ENCODE data around the gene ABCC1.
"Not testable (repeated sequence)": the region's sequence is repeated elsewhere in the genome, so short reads cannot be mapped to it uniquely, and the experiment has no call there.

ABCC1 gene

GRCh38 chr16:16141141-16141540 is 191.7 kb downstream of the ABCC1 start:
- DNase-seq (ENCODE audit: low read depth), result no peak

GRCh38 chr16:16141784-16142396 is 192.5 kb downstream of the ABCC1 start:
- no peak for DNase-seq (ENCODE audit: low read depth)

DNA sequence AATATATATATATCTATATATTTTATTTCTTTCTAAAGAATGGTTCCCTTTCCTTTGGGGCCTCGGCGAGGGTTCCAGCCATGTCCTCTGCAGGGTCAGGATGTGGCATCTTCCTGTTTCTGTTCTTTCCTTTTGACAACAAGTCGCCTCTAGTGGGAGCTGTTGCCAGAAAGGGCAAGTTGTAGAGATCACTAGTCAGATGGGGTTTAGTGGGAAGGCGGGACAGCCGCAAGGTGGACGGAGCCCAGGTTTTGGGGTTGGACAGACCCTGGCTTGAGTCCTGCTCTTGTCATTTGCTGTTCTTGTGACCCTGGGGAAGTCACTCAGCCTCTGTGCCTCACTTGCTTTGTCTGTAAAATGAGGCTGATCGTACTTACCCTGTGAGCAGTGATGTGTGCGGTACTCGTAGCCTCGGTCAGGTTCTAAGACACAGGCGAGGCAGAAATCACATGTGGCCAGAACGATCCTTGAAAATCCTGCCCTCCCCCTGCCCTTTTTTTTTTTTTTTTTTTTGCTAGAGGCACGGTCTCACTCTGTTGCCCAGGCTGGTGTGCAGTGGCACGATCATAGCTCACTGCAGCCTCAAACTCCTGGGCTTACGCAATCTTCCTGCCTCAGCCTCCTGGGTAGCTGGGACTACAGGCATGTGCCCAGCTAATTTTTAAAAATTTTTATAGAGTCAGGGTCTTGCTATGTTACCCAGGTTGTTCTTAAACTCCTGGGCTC is 193.8 kb downstream of the ABCC1 start:
- no peak for DNase-seq (ENCODE audit: low read depth)

DNA sequence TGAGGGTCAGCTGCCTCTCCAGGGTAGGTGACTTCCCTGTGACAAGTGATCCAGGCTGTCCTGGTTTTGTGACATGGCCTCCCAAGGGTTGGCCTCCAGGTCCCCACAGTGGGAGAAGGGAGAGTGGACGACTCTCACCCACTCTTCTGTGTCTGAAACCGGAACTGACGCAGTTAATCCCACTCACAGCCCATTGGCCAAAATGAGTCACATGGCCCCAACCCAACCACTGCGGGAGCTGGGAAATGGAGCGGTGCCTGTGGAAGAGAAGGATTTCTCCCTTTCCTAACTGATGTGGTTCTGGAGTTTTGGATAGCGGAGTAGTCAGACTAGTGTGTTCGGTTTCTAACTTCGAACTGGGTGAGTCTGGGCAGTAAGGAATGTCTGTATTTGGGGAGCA is 194.5 kb downstream of the ABCC1 start:
- no peak for DNase-seq (ENCODE audit: low read depth)

DNA sequence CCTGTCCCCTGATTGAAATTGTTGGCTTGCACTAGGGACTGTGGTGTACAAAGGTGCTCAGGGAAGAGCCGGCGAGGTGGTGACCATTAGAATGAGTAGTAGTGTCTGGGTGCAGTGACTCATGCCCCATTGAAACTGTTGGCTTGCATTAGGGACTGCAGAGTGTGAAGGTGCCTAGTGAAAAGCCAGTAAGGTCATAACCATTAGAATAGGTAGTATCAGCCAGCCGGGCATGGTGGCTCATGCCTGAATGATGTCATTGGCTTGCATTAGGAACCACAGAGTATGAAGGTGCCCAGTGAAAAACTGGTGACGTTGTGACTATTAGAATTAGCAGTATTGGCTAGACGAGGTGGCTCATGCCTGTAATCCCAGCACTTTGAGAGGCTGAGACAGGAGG is 195.0 kb downstream of the ABCC1 start:
- DNase-seq (ENCODE audit: low read depth), result no peak

GRCh38 chr16:16145286-16145685 is 195.9 kb downstream of the ABCC1 start:
- no peak for DNase-seq (ENCODE audit: low read depth)

DNA sequence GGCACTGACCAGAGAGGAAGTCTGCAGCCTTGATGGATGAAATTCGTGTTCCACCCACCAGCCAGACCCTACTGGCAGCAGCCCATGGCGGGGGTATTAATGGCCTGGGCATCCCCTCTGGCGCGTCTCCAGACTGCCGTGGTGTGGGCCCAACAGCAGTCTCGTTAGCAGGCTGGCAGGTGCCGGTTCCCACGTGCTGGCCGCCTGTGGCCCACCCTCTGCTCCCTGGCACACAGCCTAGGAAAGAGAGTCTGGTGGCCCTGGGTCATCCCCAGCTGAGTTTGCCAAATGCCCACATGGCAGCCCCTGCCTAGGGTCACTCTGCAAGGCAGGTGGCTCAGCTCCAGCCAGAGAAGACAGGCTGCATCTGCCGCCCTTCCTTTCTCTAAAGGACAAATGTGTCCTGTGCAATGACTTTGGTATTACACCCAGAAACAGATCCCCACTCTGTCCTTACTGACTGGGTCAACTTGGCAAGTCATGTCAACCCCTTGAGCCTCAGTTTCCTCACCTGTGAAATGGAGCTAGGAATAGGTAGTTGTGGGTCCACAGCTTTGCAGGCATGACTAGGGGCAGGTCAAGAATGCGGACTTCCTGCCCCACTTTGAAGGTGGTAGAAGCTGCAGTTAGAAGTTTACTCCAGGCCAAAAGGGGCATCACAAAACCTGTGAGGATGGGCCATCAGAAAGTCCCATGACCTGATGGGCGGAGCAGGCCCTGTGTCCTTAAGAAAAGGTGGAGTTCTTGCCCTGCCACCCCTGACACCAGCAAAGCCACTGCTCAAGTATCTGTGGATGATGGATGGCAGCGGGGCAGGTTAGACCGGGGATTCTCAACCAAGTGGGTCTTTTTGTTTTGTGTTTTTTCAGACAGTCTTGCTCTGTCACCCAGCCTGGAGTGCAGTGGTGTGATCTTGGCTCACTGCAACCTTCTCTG is 197.2 kb downstream of the ABCC1 start:
- DNase-seq (ENCODE audit: low read depth), result no peak

DNA sequence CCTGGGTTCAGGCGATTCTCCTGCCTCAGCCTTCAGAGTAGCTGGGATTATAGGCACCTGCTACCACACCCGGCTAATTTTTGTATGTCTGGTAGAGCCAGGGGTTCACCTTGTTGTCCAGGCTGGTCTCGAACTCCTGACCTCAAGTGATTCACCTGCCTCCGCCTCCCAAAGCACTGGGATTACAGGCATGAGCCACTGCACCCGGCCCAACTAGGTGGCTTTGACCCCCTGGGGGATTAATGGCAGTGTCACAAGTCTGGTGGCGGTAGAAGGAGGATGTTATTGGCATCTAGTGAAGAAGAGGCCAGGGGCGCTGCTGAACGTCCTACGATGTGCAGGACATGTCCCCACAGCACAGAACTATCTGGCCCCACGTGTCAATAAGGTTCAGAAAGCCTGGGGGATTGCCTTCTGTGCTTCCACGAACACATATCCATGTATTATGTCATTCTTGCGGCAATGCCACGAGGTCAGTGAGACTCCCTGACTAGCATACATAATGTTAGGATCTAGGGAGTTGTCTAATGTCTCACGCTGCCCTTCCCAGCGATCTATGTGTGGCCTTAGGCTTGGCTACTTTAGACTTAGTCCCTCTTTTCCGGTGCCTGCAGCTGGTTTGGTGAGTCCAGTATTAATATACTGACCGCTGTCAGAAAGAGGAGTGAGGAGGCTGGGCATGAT is 198.0 kb downstream of the ABCC1 start:
- no peak for DNase-seq (ENCODE audit: low read depth)

GRCh38 chr16:16148000-16148599 is 198.7 kb downstream of the ABCC1 start:
- DNase-seq (ENCODE audit: low read depth), result not testable (repeated sequence)

GRCh38 chr16:16148755-16149154 is 199.3 kb downstream of the ABCC1 start:
- DNase-seq (ENCODE audit: low read depth), result no peak

- no peak for DNase-seq (ENCODE audit: low read depth)
Observed at GRCh38 chr16:16149710-16150116, 200.3 kb downstream of the ABCC1 start.

DNA sequence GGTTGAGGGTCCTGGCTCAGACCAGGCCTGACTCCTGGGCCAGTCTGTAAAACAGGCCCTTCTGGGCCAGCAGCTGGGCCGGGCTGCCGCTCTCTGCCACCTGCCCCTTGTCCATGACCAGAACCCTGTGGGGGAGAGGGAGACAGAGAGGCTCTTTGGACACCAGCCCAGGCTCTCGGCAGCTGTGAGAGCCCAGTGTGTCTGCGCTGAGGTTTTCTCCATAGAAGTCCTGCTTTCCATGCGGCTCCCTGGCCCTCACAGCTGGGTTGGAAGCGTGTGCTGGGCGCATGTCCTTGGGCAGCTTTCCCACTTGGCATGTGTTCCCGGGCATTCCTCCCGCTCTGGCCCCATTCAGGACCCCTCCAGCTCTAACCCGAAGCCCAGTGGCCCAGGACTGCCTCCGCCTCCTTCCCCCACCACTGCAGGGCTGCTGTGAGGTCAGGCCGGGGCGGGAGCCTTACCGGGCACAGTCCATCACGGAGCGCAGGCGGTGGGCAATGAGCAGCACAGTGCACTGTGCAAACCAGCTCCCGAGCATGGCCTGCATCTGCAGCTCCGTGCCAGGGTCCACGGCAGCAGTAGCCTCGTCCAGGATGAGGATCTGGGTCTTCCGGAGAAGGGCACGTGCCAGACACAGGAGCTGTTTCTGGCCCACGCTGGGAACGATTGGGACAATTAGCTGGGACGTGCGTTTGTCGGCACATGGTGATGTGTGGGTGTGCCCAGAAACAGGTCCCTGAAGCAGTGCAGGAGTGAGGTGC is 200.9 kb downstream of the ABCC1 start:
- DNase-seq (ENCODE audit: low read depth), result no peak

- DNase-seq (ENCODE audit: low read depth), result no peak
Observed at GRCh38 chr16:16150878-16151152, 201.4 kb downstream of the ABCC1 start.

DNA sequence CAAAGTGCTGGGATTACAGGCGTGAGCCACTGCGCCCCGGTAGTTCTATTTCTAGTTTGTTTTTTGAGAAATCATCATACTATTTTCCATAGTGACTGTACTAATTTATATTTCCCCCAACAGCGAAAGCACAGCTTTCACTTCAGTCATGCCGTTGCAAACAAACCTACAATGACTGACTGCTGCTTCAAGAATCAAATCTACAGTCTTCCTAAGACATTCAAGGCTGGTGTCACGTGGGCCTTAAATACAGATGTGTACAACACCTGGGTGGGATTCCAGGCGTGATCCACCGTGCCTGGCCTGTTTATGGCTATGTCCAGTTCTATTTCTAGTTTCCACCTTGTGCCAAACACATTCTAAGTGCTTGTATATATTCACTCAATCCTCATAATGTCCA is 201.9 kb downstream of the ABCC1 start:
- DNase-seq (ENCODE audit: low read depth), result no peak

GRCh38 chr16:16153000-16153399 is 203.6 kb downstream of the ABCC1 start:
- not testable (repeated sequence) for DNase-seq (ENCODE audit: low read depth)

DNA sequence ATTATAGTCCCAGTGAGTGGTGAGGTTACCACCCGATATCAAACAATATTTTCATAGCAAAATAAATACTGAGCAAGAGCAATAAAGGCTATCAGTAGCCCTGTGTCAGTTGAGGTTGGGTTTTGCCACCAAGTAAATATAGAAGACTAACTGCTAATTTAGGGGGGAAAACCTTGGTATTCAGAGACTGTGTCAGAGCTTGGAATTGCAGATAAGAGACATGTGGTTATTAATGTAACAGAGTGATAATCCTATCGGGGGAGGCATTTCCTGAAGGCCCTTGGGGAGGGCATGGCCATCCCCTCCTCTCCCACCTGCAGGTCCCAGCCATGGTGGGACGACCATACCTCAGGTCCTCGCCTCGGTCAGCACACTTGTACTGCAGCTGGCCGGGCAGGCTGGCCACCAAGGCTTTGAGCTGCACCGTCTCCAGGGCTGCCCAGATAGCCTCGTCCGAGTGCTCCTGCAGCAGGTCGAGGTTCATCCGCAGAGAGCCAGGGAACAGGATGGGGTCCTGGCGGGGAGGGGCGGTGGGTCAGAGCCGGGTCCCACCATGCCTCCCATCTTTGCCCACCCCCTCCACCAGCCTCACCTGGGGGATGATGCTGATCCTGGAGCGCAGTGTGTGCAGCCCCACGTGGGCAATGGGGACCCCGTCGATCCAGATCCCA is 205.0 kb downstream of the ABCC1 start:
- DNase-seq (ENCODE audit: low read depth), result no peak

- DNase-seq (ENCODE audit: low read depth), result no peak
Observed at GRCh38 chr16:16155234-16155633, 205.8 kb downstream of the ABCC1 start.

- DNase-seq (ENCODE audit: low read depth), result no peak
Observed at GRCh38 chr16:16157166-16157565, 207.8 kb downstream of the ABCC1 start.

DNA sequence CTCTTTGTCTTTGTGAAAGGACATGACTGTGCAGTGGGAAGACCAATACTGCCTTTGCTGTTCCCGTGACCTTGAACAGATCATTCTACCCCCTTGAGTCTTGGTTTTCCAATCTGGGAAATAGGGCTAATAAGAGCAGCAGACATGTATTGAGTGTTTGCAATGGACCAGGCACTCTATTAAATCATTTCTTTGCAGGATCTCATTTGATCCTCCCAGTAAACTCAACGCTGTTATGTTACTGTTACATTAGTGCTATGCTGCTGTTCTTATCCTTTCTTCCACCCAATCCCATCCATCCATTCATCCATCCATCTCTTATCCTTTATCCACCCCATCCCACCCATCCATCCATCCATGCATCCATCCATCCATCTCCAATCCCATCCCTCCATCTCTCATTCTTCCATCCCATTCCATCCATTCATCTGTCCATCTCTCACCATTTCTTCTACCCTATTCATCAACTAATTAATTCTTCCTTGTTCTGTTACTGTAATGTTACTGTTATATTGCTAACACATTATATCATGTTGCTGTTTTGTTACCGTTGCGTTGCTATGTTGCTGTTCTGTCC is 208.8 kb downstream of the ABCC1 start:
- no peak for DNase-seq (ENCODE audit: low read depth)

DNA sequence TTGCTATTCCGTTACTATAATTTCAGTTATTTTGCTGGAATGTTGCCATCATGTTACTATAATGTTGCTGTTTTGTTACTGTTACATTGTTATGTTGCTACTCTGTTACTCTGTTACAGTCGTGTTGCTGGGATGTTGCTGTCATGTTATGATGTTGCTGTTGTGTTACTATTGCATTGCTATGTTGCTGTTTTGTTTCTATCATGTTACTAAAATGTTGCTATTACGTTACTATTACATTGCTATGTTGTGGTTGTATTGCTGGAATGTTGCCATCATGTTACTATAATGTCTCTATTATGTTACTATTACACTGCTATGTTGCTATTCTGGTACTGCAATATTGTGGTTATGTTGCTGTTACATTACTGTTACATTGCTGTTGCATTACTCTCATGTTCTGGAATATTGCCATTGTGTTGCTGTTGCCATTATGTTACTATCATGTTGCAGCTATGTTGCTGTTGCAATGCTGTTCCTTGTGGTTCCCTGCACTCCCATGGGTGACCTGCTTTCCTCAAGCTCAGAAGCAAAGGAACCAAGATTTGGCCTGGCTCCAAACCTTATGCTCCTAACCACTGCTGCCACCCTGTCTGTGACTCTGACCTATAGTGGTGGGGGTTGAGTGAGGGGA is 209.4 kb downstream of the ABCC1 start:
- DNase-seq (ENCODE audit: low read depth), result peak; percentile 4
